ENCODE data around the gene ADARB1.

DNA sequence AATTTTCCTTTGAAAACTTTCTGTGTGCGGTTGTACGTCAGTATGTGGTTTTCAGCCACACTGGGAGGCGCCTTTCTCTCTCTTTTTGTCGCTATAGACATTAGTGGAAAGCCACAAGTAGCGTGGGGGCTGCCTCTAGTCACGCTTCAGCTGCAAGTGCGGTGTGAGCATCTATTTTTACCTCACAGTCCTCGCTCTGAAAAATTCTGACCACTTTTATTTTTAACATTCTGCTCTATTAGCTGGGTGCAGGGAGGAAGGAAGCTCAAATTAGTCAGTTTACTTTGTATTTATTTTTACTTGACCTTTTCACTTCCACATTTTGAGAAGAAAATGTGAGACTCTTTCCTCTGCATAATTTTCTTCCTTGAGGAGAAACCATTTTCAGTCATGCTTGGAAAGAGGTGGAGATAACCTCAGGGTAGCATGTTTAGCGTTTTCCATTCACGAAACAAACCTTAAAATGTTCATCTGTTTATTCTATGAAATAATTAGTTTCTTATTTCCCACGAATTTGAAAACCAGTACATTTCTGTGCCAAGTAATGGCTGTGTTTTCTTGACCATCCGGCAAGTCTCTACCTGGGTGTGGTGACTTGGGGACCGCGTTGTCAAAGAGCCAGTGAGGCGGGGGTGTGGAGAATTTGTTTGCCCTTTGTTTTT is 35.6 kb downstream of the ADARB1 start:
- TF ChIP-seq, protein P1, sequence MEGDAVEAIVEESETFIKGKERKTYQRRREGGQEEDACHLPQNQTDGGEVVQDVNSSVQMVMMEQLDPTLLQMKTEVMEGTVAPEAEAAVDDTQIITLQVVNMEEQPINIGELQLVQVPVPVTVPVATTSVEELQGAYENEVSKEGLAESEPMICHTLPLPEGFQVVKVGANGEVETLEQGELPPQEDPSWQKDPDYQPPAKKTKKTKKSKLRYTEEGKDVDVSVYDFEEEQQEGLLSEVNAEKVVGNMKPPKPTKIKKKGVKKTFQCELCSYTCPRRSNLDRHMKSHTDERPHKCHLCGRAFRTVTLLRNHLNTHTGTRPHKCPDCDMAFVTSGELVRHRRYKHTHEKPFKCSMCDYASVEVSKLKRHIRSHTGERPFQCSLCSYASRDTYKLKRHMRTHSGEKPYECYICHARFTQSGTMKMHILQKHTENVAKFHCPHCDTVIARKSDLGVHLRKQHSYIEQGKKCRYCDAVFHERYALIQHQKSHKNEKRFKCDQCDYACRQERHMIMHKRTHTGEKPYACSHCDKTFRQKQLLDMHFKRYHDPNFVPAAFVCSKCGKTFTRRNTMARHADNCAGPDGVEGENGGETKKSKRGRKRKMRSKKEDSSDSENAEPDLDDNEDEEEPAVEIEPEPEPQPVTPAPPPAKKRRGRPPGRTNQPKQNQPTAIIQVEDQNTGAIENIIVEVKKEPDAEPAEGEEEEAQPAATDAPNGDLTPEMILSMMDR (IDR thresholded peaks at IDR 0.05; ENCODE audit: low read depth, low read length), result no peak
- no peak for TF ChIP-seq POLR2A (IDR thresholded peaks at IDR 0.05; ENCODE audit: extremely low read depth, insufficient read length)
- TF ChIP-seq, protein P2, sequence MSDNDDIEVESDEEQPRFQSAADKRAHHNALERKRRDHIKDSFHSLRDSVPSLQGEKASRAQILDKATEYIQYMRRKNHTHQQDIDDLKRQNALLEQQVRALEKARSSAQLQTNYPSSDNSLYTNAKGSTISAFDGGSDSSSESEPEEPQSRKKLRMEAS (IDR thresholded peaks at IDR 0.05; ENCODE audit: low read depth, low read length), result no peak

Measured in NB4 (cell line).